ENCODE data around the gene PIK3CG.

GRCh38 chr7:106887421-106887820, 22.3 kb downstream of the PIK3CG start:
- TF ChIP-seq ZNF549 (tag by site-specific recombination; IDR thresholded peaks at IDR 0.05) (no peak), ZNF292 (tag by site-specific recombination; IDR thresholded peaks at IDR 0.05; ENCODE audit: borderline replicate concordance, low read depth) (no peak)
